Heart left ventricle (tissue), 13 donors: Measurements from ENCODE around the gene KANK4.

Experiments
- POLR2A ChIP-seq, 2 donors: fragments of 450-650 bp; IDR thresholded peaks; one replicate each; pipeline ENCODE4 v1.6.1; 2017; ENCODE audit warnings: antibody characterized with exemption in 2 of 2, mild to moderate bottlenecking in 2 of 2, moderate library complexity in 2 of 2
- TF ChIP-seq, protein P1 (sequence below), 12 donors: fragments of 200-600 bp; sonication (generic) in 4 of 12; IDR thresholded peaks; one replicate each; pipeline versions ENCODE4 v1.5.0 to v1.8.0; 2018 to 2022; ENCODE audit warnings: antibody characterized with exemption in 12 of 12, mild to moderate bottlenecking in 5 of 12
- donor health status: ischemic (EF 13 %, LVEDD 7.1; RV severe dilation, severe dysfunction).
- donor health status: DM: no; HTN: yes; CAD: no.
- donor health status: DM: no; HTN: no; CAD: no.
- donor health status: ischemic (EF 25% LVEDD 6.9; RV normal size, moderate dysfunction).
- donor health status: ischemic (EF 25% LVEDD 5.7; RV mildly dilated, moderate dysfunction).
- donor health status: ischemic (EF 35%, LVEDD 5.7; RV mildly dilated, moderate dysfunction).
- donor health status: nonischemic (EF 11% LVEDD 7.7; RV severe dilation, severe dysfunction).
- donor health status: DM: yes; HTN: yes; CAD: no.
- donor health status: PGD.
- donor health status: ischemic (EF 29% LVEDD 5.4; RV normal size, mild dysfunction).
- donor health status: nonischemic (EF 23%, LVEDD 6.1; RV moderate dilation, normal function).

DNA sequence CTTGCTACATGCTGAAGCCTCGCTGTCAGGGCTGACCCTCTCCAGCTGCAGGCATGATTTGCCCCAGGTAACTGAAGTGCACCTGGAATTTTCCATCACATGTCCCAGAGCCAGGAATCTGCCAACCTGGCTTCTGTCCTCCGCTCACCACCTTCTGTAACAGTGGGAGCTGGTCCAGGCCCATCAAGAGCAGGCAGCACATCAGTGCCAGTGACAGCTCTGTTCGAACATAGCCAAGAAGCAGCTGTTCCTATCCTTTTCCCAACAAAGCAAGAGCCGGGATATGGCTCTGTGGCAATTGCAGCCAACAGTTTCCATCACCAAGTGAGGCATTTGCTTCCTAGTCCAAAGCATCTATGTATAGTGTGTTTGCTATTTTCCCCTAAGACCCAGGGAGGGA lies 42.2 kb upstream of the KANK4 start:
- TF ChIP-seq, protein P1, sequence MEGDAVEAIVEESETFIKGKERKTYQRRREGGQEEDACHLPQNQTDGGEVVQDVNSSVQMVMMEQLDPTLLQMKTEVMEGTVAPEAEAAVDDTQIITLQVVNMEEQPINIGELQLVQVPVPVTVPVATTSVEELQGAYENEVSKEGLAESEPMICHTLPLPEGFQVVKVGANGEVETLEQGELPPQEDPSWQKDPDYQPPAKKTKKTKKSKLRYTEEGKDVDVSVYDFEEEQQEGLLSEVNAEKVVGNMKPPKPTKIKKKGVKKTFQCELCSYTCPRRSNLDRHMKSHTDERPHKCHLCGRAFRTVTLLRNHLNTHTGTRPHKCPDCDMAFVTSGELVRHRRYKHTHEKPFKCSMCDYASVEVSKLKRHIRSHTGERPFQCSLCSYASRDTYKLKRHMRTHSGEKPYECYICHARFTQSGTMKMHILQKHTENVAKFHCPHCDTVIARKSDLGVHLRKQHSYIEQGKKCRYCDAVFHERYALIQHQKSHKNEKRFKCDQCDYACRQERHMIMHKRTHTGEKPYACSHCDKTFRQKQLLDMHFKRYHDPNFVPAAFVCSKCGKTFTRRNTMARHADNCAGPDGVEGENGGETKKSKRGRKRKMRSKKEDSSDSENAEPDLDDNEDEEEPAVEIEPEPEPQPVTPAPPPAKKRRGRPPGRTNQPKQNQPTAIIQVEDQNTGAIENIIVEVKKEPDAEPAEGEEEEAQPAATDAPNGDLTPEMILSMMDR (IDR thresholded peaks at IDR 0.05), result no peak
- TF ChIP-seq POLR2A (IDR thresholded peaks at IDR 0.05), result no peak
